Tibial nerve (tissue), 4 donors: Measurements from ENCODE around the gene UBE2H. TPM values are rescaled to one million over a fixed set of nuclear protein-coding genes. Genes with fewer than 3 reads are reported as not detected.
A peak's percentile ranks its signal among the peaks of the same experiment; 100 is the strongest.

Experiments
- DNase-seq, 2 donors: peaks; one replicate each; pipeline ENCODE4 v3.0.0-alpha.2; 2019; ENCODE audit warnings: low spot score in 2 of 2
- H3K27ac ChIP-seq, 4 donors: fragments of 200-600 bp; sonication (generic) in 3 of 4; one replicate each; pipeline ENCODE4 v1.5.1; 2017 to 2019; ENCODE audit warnings: mild to moderate bottlenecking in 1 of 4
- H3K27me3 ChIP-seq, 2 donors: fragments of 200-600 bp; sonication (generic) in 1 of 2; one replicate each; pipeline versions ENCODE4 v1.5.1 to v1.6.0; 2017 to 2019
- H3K36me3 ChIP-seq, 3 donors: fragments of 200-600 bp; sonication (generic); one replicate each; pipeline ENCODE4 v1.5.1; 2018 to 2019
- H3K4me1 ChIP-seq, 4 donors: fragments of 200-600 bp; sonication (generic) in 3 of 4; one replicate each; pipeline ENCODE4 v1.5.1; 2017 to 2019
- H3K4me3 ChIP-seq, 4 donors: fragments of 200-600 bp; sonication (generic) in 3 of 4; one replicate each; pipeline ENCODE4 v1.5.1; 2017 to 2019; ENCODE audit warnings: mild to moderate bottlenecking in 1 of 4, moderate library complexity in 1 of 4
- H3K9me3 ChIP-seq, 4 donors: fragments of 200-600 bp; sonication (generic) in 3 of 4; one replicate each; pipeline ENCODE4 v1.5.1; 2017 to 2019
- CTCF ChIP-seq, 5 experiments: fragments of 200-600 bp in 3 of 5; fragments of 450-650 bp in 2 of 5; sonication (generic) in 3 of 5; IDR thresholded peaks; one replicate each; pipeline ENCODE4 v1.5.1; 2016 to 2019; ENCODE audit warnings: antibody characterized with exemption in 5 of 5, mild to moderate bottlenecking in 3 of 5, moderate library complexity in 2 of 5
- EP300 ChIP-seq, 2 donors: sonication (generic); formaldehyde crosslinking; IDR thresholded peaks; one replicate each; pipeline ENCODE4 v1.6.1; 2017; ENCODE audit warnings: antibody characterized with exemption in 2 of 2, mild to moderate bottlenecking in 1 of 2
- POLR2A ChIP-seq, 2 donors: fragments of 450-650 bp; IDR thresholded peaks; one replicate each; pipeline ENCODE4 v1.6.1; 2017; ENCODE audit warnings: antibody characterized with exemption in 2 of 2, mild to moderate bottlenecking in 2 of 2, moderate library complexity in 2 of 2
- WGBS, 2 donors: methylation state at CpG; one replicate each; pipeline ENCODE4 v1.1.5; 2018; 5-methylcytosine and 5-hydroxymethylcytosine counted together
- total RNA-seq, 4 donors: library from RNA; depleted of rRNA; stranded (reverse); fragments of >200 nt; gene quantifications; one replicate each; pipeline ENCODE4 v1.1.0, GENCODE V29; 2016

Gene UBE2H
- total RNA-seq, 4 donors from 2014 or later = 69.6 to 92.3 (median 80.9) TPM

GRCh38 chr7:129923709-129924108 is 29.1 kb downstream of the UBE2H start:
- TF ChIP-seq POLR2A (IDR thresholded peaks at IDR 0.05) = no peak
- no peak for TF ChIP-seq EP300 (IDR thresholded peaks at IDR 0.05)
- TF ChIP-seq CTCF (IDR thresholded peaks at IDR 0.05) = no peak
- H3K36me3 ChIP-seq = peaks cover 0 to 4% (median 0%) of the 10 kb centered on the region in 3 donors
- H3K27me3 ChIP-seq = no peaks in the 10 kb centered on the region
- no peaks in the 10 kb centered on the region for H3K9me3 ChIP-seq
- peaks cover 0 to 51% (median 23%) of the 10 kb centered on the region in 4 donors for H3K4me1 ChIP-seq
- WGBS, 2 donors = 24 to 35% methylated on average over 2 of the region's 2 CpGs
- peak overlapping the region in 2 of 4 donors; percentile 29 to 53 for H3K27ac ChIP-seq
- no peak overlapping the region for H3K4me3 ChIP-seq
- DNase-seq = no peak

GRCh38 chr7:129919492-129919891 is 33.3 kb downstream of the UBE2H start:
- Histone ChIP-seq H3K9me3 (no peaks in the 10 kb centered on the region), H3K36me3 (no peaks in the 10 kb centered on the region), H3K4me3 (no peak overlapping the region), H3K27me3 (no peaks in the 10 kb centered on the region), H3K27ac (no peak overlapping the region), H3K4me1 (peaks cover 0 to 75% (median 28%) of the 10 kb centered on the region in 4 donors)
- 77% methylated on average over 2 of the region's 2 CpGs for WGBS, 2 donors
- DNase-seq = no peak
- TF ChIP-seq EP300 (IDR thresholded peaks at IDR 0.05) = no peak
- TF ChIP-seq POLR2A (IDR thresholded peaks at IDR 0.05) = no peak
- no peak for TF ChIP-seq CTCF (IDR thresholded peaks at IDR 0.05)

GRCh38 chr7:129918922-129919321 is 33.8 kb downstream of the UBE2H start:
- H3K27me3 ChIP-seq = no peaks in the 10 kb centered on the region
- TF ChIP-seq EP300 (IDR thresholded peaks at IDR 0.05) = no peak
- no peak for TF ChIP-seq CTCF (IDR thresholded peaks at IDR 0.05)
- TF ChIP-seq POLR2A (IDR thresholded peaks at IDR 0.05) = no peak
- no peak for DNase-seq
- H3K9me3 ChIP-seq = no peaks in the 10 kb centered on the region
- H3K36me3 ChIP-seq = no peaks in the 10 kb centered on the region
- H3K27ac ChIP-seq = no peak overlapping the region
- H3K4me3 ChIP-seq = no peak overlapping the region
- 86 to 91% methylated on average over 5 of the region's 5 CpGs for WGBS, 2 donors
- H3K4me1 ChIP-seq = peaks cover 0 to 75% (median 24%) of the 10 kb centered on the region in 4 donors

- WGBS, 2 donors = 49 to 54% methylated on average over 4 of the region's 4 CpGs
- Histone ChIP-seq H3K9me3 (no peaks in the 10 kb centered on the region), H3K27ac (no peak overlapping the region), H3K27me3 (no peaks in the 10 kb centered on the region), H3K36me3 (no peaks in the 10 kb centered on the region), H3K4me1 (peaks cover 0 to 67% (median 17%) of the 10 kb centered on the region in 4 donors), H3K4me3 (no peak overlapping the region)
- DNase-seq = no peak
- no peak for TF ChIP-seq CTCF (IDR thresholded peaks at IDR 0.05)
- no peak for TF ChIP-seq EP300 (IDR thresholded peaks at IDR 0.05)
- TF ChIP-seq POLR2A (IDR thresholded peaks at IDR 0.05) = no peak
Measured at GRCh38 chr7:129917934-129918333, 34.8 kb downstream of the UBE2H start.

GRCh38 chr7:129914536-129915272 is 38.1 kb downstream of the UBE2H start:
- Histone ChIP-seq H3K36me3 (peaks cover 0 to 6% (median 0%) of the 10 kb centered on the region in 3 donors), H3K4me3 (no peak overlapping the region), H3K27me3 (no peaks in the 10 kb centered on the region), H3K9me3 (no peaks in the 10 kb centered on the region), H3K27ac (peak overlapping the region in 1 of 4 donors; percentile 18), H3K4me1 (peaks cover 0 to 56% (median 17%) of the 10 kb centered on the region in 4 donors)
- WGBS, 2 donors = 59 to 61% methylated on average over 9 of the region's 9 CpGs
- no peak for DNase-seq
- TF ChIP-seq EP300 (IDR thresholded peaks at IDR 0.05) (no peak), POLR2A (IDR thresholded peaks at IDR 0.05) (no peak), CTCF (IDR thresholded peaks at IDR 0.05) (no peak)
